Right ventricle myocardium superior (tissue), 1 donor: ENCODE data around the gene ANKRD65. TPM values are rescaled to one million over a fixed set of nuclear protein-coding genes. Genes with fewer than 3 reads are reported as not detected.
A peak's percentile ranks its signal among the peaks of the same experiment; 100 is the strongest.
"Not testable (repeated sequence)": the region's sequence is repeated elsewhere in the genome, so short reads cannot be mapped to it uniquely, and the experiment has no call there.

Experiments used
- ATAC-seq: fragments of 200-7000 bp; cut with Tn5 transposase; one replicate; pipeline ENCODE4 v1.9.1; 2020; ENCODE audit warnings: mild to moderate bottlenecking; ENCODE audit not compliant: poor library complexity
- DNase-seq: peaks from one replicate; pipeline ENCODE4 v3.0.0-alpha.2; 2020
- intact Hi-C: fragments of 100-400 bp; cut with DNase I; formaldehyde crosslinking; loops from one replicate; pipeline ENCODE4 v1.11.2; 2022
- total RNA-seq: library from RNA; stranded (reverse); fragmentation: NEBNext Ultra II Directional; extraction: Animal tissue kit (Norgen Biotek cat#: 25700); gene quantifications from one replicate; pipeline ENCODE4 v1.2.1, GENCODE V29; 2021
- donor health status: DM: no; HTN: yes; CAD: no; lungs with severe emphysema.

ANKRD65 gene
- total RNA-seq, 1 donor from 2014 or later: 1.8 TPM

DNA sequence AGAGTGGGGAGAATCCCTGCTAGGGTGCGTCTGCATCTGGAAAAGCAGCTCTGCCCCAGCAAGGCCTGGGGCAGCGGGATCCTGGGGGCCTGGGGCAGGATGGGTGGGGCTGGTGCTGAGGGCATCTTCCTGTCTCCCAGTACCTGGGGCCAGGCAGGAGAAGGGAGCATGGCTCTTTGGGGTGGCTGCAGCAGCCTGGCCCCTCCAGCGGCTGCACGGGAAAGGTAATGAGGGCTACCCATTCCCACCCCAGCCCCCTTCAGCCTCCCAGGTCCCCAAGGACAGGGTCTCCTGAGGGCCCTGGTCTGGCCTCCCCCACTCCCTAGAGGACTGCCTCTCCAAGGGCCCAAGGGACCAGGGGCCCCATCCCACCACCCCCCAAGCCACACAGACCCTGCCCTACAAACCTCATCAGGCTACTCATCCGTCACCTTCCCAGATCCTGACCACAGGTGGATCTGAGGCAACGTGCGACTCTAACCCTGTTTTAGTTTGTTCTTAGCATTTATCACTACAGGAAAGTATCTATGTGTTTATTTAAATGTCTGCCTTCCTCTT is 910 bp upstream of the ANKRD65 start:
- ATAC-seq (no peak), DNase-seq (peak; percentile 19)
- intact Hi-C loops: no loop called here

DNA sequence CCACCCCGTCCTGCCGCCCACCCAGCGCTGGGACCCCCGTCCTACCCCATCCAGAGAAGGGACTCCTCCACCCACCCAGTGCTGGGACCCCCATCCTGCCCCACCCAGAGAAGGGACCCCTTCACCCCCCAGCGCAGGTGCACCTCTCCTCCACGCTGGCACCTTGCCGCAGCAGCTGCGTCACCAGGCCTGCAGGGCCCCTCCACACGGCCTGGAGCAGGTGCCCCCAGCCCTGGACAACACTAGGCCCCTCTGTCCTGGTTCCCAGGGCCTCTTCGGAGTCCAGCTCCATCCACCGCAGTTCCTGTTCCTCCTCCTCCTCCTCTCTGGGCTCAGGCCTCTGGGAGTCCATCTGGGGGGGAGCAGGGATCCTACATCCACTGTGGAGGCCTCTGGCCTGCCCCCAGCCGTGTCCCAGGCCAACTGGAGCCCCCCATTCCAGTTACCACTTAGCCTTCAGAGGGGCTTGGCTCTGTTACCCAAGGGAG is 378 bp downstream of the ANKRD65 start:
- DNase-seq (peak; percentile 16), ATAC-seq (peak; percentile 19)
- intact Hi-C loops: no loop called here

DNA sequence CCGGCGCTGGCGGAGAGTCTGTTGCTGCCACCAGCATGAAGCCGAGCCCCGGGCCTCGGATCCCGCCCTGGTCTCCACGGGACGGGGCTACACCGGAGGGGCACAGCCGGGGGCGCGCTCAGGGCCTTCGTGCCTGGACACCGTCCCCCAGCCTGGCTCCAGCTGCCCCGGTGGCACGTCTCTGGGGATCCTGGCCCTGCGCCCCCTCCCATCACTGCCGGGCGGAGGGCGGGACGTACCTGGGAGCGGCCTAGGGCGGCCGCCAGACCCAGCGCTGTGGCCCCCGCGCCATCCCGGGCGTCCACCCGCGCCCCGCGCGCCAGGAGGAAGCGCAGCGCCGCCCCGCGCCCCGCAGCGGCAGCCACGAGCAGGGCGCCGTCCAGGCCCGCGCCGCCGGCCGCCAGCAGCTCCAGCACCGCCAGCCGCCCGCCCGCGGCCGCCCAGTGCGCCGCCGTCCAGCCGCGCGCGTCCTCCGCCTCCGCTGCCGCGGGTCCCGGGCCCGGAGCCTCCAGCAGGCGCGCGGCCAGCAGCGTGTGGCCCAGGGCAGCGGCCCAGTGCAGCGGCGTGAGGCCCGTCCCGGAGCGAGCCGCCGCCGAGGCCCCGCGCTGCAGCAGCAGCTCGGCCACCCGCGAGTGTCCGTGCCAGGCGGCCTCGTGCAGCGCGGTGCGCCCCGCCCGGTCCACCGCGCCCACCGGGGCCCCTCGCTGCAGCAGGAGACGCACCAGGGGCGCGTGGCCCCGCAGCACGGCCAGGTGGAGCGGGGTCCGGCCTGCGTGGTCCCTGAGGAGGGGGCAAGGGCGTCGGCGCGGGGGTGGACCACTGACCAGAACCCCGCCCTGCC is 1.0 kb downstream of the ANKRD65 start:
- DNase-seq: peak; percentile 50
- peak; percentile 82 for ATAC-seq
- intact Hi-C loops: no loop called here

DNA sequence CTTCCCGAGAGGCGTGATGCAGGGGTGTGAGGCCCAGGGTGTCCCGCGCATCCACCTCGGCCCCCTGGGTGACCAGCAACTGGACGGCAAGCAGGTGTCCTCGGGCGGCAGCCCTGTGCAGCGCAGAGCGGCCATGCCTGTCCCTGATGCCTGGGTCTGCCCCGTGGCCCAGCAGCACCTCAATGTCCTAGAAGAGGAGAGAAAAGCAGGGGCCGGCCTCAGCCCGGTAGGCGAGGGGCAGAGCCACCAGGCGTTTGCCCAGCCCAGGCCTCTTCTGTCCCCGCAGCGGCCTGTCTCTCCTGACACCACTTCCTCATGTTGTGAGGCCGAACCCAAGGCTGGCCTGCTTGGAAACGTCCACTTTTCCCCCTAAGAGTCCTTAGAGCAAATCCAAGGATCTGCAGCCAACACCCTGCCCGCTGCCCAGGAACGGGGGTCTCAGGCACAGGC is 1.7 kb downstream of the ANKRD65 start:
- intact Hi-C loops: no loop called here
- DNase-seq: peak; percentile 35
- no peak for ATAC-seq

DNA sequence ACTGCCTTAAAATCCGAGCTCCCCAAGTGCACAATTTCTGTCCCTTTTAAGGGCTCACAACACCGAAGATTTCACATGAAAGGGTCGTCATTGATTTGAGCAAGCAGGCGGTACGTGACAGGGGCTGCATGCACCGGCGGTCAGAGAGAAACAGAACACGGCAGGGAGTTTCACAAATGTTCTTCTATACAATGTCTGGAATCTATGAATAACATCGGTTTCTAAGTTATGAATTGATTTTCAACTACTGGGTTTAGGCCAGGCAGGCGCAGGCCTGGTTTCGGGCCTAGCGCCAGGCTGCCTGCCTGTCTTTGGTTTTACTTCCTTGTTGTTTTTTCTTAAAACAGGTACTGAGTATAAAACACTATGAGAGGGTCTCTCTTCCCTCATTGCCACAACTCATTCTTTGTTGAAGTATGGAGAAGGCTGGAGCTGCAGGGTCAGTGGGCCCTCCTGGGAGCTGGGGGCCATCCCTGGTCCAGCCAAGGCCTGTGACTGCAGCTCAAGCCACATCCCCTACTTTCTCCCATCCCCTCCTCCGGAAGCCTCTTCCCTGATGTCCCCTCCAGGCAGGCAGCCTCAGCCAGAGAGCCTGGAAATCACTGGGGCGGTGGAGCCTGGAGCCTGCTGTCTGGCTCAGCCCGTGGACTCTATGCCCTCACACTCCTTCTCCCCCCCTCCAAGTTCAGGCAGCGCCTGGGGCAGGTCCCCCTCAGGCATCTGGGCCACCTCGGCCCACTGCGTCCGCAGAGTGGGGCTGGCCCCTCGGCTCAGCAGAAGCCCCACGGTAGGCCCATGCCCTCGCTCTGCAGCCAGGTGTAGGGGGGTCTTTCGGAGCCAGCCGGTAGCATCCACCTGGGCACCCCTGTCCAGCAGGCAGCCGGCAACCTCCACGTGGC is 2.4 kb downstream of the ANKRD65 start:
- DNase-seq (peak; percentile 8), ATAC-seq (no peak)
- intact Hi-C loops: no loop called here

DNA sequence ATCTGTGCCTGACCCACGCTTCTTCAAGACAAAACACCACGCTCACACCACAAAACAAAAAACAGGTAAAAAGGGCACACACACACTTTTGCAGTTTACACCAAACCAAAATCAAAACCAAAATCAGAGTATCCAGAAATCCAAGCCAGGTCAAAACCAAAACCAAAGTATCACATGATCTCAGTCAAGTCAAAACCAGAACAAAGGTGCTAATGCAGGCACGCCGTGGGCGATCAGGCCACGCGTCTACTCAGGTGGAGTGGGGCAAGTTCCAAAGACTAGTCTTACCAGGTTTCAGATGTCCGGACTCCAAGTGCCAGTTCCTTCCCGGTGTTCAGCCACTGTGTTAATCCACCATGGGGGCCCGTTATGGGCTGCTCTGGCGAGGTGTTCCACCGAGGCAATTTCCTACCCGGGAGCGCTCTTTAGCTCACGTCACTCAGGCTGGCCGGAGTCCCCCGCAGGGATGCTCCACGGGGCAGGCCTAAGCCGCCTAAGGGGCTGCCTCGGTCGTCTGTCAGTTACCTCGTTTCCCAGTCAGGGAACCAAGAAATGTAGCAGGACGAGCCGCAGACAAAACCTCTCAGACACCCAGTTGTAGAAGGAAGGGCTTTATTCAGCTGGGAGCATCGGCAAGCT is 3.1 kb downstream of the ANKRD65 start:
- ATAC-seq, intact Hi-C loops: not testable (repeated sequence)
- peak; percentile 15 for DNase-seq

DNA sequence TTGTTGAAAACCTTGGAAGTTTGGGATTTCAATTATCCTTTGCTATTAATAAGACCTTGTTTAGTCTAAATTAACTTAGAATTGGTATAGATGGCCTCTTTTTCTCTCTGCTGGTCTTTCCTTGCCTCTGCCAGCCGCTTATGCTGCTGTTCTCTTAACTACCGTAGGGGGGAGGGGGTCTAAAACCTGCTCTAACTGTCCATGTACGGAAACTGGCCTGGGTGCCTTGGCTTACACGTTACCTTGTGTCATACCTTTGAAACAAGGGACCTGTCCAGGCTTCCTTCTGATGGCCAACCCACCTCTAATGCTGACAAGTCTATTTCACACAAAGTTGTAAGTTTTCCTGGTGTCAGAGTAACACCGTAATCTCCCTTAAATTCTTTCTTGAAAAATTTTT is 3.7 kb downstream of the ANKRD65 start:
- DNase-seq, intact Hi-C loops, ATAC-seq: not testable (repeated sequence)

DNA sequence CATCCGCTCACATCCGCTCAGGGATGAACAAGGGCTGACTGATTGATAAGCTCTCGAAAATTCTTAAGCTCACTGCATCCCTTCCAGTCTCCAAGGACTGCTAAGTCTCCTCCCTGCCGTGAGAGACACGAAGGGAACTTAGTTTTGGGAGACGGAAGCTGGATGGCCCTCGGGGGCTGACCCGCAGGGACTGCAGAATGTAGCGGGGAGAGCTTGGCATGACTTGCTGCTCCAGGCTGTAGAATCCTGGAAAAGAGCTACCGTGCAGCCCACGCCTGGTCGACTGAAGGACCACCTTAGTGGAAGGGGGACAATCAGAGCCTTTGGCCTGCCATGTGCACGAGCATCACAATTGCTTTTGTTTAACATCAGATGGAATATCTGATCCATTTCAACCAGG is 5.3 kb downstream of the ANKRD65 start:
- ATAC-seq (no peak), DNase-seq (peak; percentile 11)
- intact Hi-C loops: no loop called here

DNA sequence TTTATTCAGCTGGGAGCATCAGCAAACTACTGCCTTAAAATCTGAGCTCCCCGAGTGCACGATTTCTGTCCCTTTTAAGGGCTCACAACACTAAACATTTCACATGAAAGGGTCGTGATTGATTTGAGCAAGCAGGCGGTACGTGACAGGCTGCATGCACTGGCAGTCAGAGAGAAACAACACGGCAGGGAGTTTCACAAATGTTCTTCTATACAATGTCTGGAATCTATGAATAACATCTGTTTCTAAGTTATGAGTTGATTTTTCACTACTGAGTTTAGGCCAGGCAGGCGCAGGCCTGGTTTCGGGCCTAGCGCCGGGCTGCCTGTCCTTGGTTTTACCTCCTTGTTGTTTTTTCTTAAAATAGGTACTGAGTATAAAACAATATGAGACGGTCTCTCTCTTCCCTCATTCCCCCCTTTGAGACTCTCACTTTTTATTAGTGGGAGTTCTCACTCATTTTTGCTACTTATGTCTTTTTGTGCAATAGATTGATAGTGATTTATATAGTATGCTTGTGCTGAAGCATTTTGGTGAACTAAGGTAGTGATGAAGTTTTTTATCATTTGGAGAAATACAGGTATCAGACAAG is 8.7 kb downstream of the ANKRD65 start:
- DNase-seq: peak; percentile 10
- intact Hi-C loops, ATAC-seq: not testable (repeated sequence)

DNA sequence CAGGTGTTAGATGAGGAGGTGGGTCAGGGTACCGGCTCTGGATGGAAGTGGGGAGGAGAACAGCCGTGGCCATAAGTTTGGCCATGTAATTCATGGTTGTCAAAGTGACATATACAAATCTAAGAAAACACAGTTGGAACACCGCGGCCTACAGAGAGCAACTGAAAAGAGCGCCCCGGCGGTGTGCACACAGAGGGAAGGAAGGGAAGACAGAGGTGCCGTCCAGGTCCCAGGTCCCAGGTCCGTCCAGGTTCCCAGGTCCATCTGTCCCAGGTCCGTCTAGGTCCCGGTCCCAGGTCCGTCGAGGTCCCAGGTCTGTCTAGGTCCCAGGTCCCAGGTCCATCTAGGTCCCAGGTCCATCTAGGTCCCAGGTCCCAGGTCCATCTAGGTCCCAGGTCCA is 9.4 kb downstream of the ANKRD65 start:
- ATAC-seq (no peak), DNase-seq (peak; percentile 12)
- intact Hi-C loops: no loop called here

DNA sequence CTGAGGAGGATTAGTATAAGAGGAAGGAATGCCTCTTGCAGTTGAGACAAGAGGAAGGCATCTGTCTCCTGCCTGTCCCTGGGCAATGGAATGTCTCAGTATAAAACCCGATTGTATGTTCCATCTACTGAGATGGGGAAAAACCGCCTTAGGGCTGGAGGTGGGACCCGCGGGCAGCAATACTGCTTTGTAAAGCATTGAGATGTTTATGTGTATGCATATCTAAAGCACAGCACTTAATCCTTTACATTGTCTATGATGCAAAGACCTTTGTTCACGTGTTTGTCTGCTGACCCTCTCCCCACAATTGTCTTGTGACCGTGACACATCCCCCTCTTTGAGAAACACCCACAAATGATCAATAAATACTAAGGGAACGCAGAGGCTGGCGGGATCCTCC is 10.8 kb downstream of the ANKRD65 start:
- peak; percentile 0 for DNase-seq
- ATAC-seq, intact Hi-C loops: not testable (repeated sequence)

DNA sequence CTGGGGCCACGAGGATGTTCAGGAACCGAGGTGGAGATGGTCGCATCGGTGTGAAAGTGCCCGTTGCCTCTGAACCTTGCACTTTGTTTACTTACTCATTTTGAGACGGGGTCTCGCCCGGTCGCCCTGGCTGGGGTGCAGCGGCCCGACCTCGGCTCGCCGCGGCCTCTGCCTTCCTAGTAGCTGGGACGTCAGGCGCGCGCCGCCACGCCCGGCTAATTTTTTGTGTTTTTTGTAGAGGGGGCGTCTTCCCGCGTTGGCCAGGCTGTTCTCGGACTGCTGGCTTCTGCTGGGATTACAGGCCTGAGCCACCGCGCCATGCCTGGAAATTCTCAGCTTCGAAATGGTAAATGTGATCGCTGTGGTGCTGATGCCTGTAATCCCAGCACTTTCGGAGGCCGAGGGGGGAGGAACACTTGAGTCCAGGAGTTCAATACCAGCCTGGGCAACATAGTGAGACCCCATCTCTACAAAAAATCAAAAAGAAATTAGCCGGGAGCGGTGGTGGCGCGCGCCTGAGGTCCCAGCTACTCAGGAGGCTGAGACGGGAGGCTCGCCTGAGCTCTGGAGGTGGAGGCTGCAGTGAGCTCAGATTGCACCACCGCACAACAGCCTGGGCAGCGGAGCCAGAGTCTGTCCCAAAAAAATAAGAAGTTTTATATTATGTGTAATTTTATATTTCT is 13.3 kb downstream of the ANKRD65 start:
- no peak for DNase-seq
- no peak for ATAC-seq
- intact Hi-C loops: no loop called here

DNA sequence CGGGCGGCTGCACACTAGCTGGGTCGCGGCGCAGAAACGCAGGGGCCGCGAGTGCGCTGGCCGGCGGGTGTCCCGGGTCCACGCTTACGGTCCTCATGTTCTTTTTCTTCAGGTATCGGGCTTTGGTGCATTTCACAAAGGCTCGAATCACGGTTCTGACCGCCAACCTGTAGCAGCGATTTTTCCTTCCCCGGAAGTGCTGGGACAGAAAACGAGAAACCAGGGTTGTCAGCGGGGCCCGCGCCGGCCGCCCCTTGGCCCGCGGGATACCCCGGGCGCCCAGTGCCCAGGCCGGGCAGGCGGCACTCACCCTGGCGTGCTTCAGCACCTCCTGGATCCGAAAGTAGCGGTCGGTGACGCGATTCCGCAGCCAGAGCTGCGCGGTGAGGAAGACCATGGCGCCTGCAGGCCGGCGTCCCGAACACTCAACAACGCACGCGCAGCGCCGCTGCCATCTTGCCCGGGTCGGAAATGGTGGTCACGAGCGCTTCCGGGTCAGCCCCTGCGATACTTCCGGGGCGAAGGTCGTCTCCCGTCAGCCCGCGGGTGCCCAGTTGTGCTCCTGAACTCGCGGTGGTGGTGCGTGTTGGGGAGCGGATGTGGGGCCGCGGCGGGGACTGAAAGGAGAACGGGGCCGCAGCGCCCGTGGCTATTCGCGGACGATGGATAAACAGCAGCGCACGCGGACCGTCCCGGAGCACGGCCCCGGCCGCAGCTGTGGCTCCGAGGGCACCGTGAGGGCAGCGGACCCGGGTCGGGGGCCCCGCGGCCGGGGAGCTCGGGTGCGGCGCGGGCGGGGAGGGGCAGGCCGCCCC is 14.0 kb downstream of the ANKRD65 start, which contains the start of gene MRPL20:
MRPL20 (minus strand) TSS at position 473 of the 815 bp plus-strand sequence; CDS start at position 397, 76 bp downstream.
- peak; percentile 98 for DNase-seq
- ATAC-seq: peak; percentile 98
- intact Hi-C loops: no loop called here

DNA sequence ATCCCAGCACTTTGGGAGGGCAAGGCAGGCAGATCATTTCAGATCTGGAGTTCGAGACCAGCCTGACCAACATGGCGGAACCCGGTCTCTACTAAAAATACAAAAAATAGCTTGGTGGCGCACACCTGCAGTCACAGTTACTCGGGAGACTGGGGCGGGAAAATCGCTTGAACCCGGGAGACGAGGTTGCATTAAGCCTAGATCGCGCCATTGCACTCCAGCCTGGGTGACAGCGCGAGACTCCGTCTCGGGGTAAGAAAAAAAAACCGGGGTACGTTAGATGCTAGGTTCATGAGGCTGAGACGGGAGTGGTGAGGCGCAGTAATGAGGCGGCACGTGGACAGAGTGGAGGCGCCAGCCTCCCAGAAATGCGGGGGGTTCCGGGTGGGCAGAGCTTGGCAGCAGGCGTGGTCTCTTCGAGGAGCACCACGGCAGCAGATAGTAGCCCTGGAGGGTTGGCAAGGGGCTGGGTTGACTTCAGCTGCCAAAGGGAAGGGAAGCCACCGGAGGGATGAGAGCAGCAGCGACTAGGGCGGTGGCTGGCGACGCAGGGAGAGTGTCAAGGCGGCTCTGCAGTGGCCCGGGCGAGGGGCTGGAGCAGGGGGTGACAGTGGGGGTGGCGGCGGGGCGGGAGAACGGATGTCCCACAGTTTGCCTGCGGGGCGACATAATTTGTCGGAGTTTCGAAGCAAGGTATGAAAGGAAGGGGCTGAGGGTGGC is 14.8 kb downstream of the ANKRD65 start:
- intact Hi-C loops: no loop called here
- ATAC-seq: peak; percentile 2
- peak; percentile 28 for DNase-seq

DNA sequence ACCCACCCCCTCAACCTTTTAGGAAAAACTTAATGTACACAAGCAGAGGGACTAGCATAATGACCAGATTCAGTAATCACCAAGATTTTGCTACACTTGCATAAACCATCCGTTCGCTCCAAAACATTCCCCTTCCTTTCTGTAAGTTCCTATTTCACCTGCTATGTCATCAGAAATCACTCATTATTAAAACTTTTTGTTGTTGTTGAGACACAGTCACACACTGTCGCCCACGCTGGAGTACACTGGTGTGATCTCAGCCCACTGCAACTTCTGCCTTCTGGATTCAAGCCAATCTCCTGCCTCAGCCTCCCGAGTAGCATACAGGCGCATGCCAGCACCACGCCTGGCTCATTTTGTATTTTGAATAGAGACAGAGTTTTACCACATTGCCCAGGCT is 17.4 kb downstream of the ANKRD65 start:
- intact Hi-C loops: no loop called here
- DNase-seq (no peak), ATAC-seq (no peak)

DNA sequence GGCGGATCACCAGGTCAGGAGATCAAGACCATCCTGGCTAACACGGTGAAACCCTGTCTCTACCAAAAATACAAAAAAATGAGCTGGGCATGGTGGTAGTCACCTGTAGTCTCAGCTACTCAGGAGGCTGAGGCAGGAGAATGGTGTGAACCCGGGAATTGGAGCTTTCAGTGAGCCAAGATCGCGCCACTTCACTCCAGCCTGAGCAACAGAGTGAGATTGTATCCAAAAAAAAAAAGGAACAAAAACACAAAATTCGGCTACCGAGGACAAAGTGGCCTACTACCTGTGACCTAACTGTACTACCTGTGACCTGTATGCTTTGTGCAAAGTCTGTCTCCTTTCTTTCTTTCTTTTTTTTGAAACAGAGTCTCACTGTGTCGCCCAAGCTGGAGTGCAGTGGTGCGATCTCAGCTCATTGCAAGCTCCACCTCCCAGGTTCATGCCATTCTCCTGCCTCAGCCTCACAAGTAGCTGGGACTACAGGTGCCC is 18.1 kb downstream of the ANKRD65 start:
- DNase-seq, ATAC-seq, intact Hi-C loops: not testable (repeated sequence)
